Right kidney (tissue), 1 donor: ENCODE data around the gene ANK2.
"Not testable (repeated sequence)": the region's sequence is repeated elsewhere in the genome, so short reads cannot be mapped to it uniquely, and the experiment has no call there.

Experiments
- DNase-seq: peaks from one replicate; pipeline ENCODE4 v3.0.0-alpha.2; 2016

Gene ANK2

DNA sequence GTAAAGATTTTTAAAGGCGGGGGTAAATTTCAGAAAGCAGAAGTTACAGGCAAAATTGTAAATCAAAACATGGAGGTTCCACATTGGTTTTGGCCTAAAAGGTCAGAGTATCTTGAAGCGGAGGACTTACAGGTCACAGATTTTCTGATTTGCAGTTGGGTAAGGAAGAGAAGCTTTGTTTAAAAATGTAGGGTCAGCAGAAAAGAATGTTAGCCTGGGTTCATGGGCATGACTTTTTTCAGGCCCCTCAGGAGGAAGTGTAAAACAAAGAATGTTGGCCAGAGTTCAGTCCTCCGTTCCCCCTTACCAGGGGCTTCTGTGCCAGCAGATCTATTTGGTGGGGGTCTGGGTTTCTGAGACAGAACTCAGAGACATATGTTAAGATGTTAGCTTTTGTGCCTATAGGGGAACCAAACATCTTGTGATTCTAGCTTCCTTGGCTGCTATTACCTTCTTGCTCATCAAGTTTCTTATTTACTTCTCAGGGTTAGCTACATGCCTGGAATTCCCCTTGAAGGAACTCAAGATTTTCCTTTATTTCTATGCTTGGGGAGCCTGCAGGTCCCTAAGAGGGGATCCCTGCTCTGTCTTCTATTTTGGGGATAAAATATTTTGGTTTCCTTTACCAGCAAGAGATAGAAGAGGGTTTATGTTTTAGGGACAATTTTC lies 160.3 kb downstream of the ANK2 start:
- no peak for DNase-seq

DNA sequence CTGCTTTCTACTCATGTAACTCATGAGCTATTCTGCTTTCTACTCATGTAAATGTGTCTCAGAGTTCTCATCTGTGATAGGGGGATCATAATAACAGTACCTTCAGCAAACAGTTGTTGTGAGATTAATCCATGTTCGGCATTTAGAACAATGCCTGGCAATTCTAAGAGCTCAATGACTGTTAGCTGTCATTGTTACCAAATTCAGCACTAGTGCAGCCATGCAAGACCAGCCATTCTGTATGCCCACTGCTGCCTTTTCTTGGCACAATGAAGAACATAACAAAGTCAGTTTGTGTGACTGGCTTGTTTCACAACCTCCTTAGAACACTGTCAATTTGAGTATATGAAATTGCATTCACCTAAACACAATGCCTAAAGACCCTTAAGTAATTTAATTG lies 163.2 kb downstream of the ANK2 start:
- no peak for DNase-seq

DNA sequence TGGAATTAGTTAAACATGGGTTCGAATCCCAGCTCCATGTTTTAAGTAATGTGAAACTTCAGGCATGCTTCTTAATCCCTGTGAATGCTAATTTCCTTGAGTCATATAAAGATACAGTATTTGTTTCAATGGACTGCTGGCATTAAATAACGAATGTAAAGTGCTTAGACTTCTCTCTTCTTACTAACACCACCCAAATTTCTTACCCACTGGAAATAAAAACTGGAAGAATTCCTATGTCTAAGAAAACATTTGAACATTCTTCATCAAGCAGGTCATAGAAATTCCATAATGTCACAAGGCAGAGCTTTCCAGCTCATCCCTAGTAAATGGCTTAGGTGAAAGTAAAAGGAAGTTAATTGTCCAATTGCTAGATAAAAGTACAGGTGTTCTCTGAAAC lies 172.5 kb downstream of the ANK2 start:
- DNase-seq: no peak

DNA sequence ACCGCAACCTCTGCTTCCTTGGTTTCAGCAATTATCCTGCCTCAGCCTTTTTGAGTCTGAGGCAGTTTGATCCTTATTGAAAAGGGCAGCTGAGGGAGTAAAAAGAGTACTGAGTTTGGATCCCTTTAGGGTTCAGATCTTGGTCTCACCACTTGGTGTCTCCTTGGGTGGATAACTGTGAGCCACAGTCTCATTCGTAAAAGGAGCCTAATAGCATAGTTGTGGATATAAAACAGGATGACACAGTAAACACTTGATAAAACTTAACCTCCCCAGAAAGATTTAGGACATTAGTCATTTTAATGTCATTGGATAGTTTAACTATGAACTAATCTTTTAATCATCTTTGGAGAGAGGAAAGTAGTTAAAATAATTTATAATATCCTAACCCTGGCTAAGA lies 173.0 kb downstream of the ANK2 start:
- no peak for DNase-seq

DNA sequence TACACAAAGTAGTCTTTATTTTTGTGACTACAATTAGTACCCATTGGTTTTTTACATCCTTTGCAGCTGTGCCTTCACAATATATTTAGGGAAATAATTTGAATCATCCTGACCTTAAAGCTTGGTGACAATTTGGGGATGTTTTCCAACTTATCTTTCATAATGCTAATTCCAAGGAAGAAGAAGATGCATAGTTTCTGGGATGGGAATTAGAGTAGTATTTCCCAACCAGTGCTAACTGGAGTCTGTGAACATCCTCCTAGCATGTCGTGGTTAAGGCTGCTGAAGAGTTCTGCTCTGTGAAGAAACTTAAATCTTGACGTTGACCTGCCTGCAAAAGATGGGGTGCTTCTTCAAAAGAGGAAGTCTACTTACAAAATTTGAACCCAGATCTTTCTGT lies 173.5 kb downstream of the ANK2 start:
- DNase-seq: no peak

DNA sequence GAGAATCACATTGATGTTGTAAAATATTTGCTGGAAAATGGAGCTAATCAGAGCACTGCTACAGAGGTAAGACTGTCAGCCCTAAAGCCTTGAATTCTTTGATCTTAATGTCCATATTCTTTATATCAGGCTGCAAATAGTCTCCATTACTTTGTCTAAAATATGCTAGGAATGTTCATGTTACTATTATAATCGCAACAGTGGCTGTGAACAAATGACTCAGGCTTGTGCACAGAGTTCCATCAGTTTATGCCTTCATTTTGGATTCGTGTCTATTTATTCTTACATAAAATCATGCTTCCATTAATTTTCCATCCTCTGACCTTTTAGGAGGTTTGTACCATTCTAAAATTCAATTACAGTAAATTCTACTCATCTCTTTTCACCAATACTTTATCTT lies 182.7 kb downstream of the ANK2 start:
- DNase-seq: no peak

DNA sequence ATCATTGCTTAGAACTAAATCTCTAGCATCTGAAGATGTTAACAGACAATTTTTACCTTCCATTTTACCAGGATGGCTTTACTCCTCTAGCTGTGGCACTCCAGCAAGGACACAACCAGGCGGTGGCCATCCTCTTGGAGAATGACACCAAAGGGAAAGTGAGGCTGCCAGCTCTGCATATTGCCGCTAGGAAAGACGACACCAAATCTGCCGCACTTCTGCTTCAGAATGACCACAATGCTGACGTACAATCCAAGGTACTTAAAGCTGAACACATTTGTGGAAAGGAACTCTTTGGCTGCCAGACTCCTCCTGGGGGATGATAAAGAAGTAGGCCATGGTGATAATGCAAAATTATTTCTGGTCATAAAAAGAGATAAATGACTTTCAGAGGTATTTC lies 187.5 kb downstream of the ANK2 start:
- DNase-seq: no peak

DNA sequence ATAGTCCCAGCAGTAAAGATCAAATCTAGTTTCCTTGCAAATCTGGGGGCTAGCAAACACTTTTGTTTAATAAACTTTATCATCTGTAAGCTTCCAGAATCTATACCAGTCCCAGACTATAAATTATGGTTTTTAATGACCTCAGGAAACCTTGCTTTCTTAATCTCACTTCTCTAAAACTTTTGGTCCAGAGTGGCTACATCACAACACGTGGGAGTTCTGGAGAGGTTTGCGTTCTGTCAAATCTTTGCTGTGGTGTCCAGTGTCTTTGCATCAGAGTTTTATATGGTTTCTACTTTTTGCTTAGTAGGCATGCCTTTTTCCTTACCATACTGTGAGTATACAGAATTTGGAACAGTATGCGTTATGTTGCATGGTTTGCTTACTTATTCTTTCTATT lies 193.9 kb downstream of the ANK2 start:
- no peak for DNase-seq

DNA sequence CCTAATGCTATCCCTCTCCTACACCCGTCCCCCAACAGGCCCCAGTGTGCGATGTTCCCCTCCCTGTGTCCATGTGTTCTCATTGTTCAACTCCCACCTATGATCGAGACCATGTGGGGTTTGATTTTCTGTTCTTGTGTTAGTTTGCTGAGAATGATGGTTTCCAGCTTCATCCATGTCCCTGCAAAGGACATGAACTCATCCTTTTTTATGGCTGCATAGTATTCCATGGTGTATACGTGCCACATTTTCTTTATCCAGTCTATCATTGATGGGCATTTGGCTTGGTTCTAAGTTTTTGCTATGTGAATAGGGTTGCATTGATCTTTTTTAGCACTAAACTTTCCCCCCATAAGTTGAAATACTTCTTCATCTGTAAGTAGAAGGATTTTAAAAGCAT lies 195.3 kb downstream of the ANK2 start:
- DNase-seq: not testable (repeated sequence)

DNA sequence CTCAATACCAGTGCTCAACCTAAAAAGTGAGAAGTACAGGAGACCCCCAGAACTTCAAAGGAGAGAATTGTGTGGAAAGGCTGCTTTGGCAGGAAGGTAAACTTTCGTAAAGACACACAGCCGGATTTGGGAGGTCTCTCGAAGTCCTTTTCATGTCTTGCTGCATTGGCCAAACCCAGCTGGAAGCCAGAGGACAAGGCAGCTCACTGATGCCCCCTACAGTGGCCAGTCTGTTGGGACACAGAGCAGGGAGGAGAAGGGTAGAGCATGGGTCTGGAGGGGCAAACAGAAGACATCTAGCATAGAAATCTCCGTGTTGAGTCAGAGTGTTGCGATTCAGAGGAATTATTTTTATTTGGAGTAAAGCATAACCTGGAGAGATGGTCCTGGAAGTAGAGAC lies 198.9 kb downstream of the ANK2 start:
- DNase-seq: no peak

DNA sequence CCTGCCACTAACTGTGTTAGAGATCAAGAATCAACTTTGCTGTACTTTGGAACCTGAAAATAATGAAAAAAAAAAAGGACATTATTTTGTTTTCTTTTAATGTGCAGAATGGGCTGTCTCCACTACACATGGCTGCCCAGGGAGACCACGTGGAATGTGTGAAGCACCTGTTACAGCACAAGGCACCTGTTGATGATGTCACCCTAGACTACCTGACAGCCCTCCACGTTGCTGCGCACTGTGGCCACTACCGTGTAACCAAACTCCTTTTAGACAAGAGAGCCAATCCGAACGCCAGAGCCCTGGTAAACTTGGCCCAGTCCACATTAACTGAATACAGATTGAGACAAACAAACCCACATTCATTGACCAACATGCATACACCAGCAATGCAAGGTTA lies 206.2 kb downstream of the ANK2 start:
- DNase-seq: no peak

DNA sequence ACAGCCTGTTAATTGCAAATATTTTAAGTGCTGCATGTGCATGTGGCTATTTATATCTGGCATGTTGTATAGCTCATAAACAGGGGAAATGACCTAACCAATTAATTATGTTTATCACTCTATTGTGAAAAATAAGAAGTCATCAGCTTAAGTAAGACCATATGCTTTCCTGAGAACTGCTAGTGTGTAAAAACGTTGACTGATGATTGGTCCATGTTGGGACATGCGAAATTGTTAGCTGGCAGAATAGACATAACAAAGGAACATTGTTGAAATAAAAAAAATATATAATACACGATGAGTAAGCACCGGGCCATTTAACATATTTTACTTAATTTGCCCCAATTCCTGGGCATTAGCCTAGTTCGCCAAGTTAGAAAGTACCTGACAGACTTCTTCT lies 207.5 kb downstream of the ANK2 start:
- no peak for DNase-seq

DNA sequence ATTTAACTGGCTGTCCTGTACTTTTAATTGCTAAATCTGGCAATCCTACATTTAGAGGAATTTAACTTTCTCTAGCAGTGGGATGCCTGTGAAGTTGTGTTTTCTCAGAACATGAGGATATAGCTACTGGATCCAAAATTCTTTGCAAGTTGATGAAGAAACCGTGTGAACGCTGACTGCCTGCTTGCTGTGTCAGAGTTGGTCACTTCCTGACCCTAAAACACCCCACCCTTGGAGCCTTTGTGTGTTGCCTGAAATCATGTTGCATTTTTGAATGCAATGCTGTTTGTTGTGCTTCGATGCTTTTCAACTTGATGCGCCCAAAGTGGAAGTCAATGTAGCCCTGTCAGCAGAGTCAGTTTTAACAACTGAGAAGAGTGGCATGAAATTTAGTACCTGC lies 211.2 kb downstream of the ANK2 start:
- no peak for DNase-seq

DNA sequence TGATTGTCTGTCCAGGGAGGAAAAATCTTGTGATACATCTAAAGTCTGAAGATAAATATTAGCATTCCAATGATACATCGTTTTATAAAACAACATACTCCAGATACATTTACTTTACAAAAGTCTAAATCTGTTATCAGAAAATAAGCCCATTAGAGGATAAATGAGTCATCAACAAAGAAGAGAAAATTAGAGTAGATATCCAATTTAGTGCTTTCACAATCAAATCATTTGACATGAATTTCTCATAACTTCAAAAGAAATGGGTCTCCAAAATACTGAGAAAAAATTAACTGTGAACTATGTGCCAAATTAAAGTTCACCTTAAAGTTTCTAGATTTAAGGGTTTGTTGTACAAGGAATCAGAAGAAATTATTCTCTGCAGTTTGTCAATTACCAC lies 213.8 kb downstream of the ANK2 start:
- DNase-seq: no peak

DNA sequence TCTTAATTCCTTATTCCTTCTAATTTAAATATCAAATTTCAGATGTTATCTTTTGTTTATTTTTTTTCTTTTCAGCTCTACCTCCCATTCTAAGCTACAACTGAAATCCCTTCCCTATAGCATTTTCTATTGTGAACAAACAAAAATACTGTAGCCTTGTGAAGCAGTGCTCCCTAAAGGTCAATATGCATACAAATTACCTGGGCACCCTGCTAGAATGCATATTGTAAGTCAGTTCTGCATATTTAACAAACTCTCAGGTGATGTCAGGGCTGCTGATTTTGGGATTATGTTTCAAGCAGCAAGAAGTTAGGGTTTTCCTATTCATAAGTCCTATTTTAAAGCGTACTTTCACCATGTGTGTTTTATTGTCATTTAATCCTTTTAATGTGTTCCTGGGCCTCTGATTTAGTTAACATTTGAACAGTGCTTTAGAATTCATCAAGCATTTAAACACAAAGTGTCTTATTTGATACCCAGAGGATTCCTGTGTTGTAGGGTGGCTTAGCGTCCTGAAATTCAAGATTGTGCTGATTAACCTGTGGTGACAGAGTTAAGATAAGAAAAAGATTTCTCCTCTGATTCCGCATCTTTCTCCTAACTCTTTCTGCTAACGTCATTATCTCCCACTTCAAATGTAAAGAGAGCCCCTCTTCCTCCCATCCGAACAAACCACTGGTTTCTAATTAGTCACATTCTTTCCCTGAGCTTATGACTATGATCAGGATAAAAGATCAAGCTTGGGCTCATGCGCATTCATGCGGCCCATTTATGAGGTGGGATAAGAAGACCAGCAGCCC lies 221.3 kb downstream of the ANK2 start:
- DNase-seq: no peak

DNA sequence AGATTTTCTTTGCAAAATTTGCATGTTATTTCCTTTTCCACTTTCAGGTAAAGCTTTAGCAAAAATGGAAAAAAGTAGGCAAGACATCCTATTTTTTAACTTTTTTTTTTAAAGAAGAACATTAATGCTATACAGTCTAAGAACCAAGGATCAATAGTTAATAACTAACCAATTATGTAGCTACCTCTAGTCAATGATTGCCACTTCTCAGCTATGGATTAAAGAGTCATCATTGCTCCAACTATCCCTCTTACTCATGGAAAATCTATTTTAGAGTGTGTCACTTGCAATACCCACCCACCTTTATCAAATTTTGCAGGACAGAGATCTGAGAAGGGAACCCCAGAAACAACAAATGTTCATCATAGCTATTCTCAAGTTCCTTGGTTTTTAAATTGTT lies 223.1 kb downstream of the ANK2 start:
- DNase-seq: no peak

DNA sequence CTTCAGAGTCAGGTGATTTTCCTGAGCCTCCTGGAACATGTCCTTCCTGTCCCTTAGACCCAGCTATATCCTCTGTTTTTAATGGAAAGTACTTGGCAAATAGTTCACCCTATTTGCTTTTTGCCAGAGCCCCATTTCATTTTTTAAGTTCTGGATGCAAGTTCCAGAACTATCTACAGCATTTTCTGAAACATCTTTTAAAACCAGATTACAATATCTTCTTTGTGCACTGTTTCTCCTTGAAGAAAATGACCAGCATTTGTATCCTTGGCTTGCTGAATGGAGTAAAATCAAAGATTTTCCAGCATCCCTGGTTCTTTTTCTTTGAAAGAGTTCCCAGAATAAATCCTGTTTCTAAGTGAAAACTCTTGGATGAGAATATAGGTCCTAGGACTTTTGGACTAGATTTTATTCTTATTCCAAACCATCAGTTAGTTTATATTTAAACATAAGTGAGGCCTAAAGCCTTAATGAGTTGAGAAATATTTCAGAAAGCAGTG lies 224.3 kb downstream of the ANK2 start:
- no peak for DNase-seq

DNA sequence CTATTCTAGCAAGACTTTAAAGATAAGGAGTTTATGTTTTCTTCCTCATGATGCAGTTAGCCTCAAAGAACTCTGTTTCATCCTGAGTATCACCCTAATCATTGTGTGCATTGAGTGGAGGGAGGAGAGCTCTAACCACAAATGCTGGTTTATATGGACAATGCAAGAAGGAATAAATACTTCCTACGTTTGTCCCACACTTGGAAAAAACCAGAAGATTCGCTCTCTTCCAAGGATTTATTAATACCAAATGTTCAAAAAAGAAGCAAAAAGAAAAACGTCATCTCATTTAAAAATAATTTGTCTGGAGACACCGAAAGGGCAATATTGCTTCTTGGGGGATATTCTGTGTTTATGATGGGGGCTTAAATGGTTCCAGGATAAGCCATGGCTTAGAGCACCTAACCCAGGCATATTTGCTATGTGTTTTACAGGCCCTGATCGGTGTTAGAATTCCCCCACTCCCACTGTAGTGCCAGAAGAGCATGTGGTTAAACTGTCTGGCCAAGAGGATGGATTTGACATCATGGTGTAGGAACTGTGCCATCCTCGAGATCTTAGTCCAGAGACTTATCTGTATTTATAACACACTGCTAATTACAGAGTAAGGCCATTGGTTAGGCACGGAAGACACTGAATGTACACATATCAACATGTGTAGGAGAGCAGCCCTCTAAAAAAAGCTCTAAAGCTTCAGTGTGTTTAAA lies 227.2 kb downstream of the ANK2 start:
- DNase-seq: no peak

DNA sequence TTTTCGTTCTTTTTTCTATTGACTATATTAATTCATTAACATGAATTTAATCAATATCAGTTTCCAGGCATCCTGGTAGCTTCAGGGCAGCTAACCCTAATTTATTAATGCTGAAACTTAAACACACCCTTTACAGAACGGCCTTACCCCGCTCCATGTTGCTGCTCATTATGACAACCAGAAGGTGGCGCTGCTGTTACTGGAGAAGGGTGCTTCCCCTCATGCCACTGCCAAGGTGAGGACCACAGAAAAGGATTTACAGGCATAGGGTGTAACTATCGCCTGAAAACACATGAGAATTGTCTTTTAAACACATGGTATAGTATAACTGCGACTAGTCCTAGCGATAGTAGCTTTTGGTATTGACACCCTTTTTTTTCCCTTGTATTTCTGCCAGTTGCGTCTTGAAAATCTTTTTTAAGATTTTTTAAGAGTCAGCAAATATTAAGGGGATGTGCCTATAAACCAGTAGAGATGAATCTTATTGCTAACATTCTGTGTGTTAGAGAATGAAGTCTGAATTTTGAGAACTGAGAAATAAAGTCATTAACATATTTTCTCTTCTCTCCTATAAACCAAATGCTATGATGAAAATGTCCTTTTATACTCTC lies 229.0 kb downstream of the ANK2 start:
- no peak for DNase-seq

DNA sequence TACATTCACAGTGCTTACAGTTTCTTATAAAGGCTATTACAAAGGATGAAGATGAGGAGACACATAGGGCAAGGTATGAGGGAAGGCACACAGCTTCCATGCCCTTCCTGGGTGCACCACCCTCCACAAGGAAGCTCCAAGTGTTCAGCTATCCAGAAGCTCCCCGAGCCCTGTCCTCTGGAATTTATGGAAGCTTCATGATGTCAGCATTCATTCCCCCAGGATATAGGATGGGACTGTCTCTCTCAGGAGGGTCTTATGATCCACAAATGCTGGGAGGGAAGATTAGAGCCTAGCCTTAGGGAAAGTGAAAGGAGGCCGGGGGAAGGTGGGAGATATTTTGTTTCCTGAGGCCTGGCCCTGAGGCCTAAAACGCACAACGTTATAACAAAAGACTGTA lies 236.0 kb downstream of the ANK2 start:
- no peak for DNase-seq

DNA sequence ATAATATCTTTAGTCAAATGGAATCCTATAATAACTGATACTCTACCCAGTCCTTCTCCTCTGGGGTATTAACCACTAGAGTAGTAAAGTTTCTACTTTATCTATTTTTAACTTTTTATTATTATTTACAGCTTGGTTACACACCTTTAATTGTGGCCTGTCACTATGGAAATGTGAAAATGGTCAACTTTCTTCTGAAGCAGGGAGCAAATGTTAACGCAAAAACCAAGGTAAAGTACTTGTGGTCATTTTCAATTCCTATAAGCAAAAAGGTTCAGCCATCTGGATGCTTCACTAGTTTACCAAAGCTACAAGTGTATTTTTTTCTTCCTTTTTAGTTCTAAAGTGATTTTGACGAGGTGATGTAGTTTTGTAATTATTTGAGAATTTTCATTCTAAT lies 238.8 kb downstream of the ANK2 start:
- no peak for DNase-seq

DNA sequence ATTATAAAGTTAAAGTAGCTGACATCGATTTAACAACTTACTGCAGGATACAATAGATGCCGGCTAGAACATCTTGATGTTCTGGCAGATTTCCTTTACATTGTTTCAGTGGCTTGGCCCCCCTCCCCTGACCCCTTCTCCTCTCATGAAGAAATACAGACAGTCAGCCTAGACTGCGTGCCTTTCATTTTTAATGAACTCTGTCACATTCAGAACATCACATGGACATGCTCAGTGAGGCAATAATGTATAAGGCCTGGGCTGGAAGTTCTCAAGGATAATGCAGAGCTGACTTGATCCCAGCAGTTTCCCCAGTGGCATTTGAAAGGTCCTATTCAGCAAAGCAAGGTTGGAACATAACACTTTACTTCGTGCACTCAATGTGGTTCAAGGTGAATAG lies 239.2 kb downstream of the ANK2 start:
- DNase-seq: no peak

DNA sequence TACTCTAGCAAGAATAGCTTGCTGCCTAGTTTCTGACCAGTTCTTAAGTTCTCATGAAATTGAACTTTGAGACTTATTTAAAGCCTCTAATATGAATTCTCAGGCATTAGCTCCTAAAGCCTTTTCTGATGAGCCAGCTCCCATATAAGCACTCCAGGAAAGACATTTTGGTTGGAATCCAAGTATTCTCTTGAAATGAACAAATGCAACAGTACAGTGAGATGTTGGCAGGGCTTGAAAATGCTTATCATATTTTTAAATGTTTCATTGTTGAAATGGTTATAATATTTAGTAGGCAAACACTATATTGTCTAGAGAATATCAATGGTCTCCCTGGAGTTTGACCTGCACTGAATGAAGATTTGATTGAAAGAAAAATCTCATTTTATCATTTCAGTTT lies 240.3 kb downstream of the ANK2 start:
- DNase-seq: no peak
